Measurements from ENCODE around the gene SLC17A7. TPM values are rescaled to one million over a fixed set of nuclear protein-coding genes. Genes with fewer than 3 reads are reported as not detected.

SLC17A7 gene
- total RNA-seq, 1 donor from 2014 or later, result 1.8 TPM

- no peak for DNase-seq (ENCODE audit: missing footprints)
- no peak for ATAC-seq
- intact Hi-C loops (cut with DNase I), result no loop called here
Measured at GRCh38 chr19:49396738-49397505, 44.4 kb downstream of the SLC17A7 start.

- no peak for DNase-seq (ENCODE audit: missing footprints)
- intact Hi-C loops (cut with DNase I), result no loop called here
- no peak for ATAC-seq
Measured at GRCh38 chr19:49395581-49396407, 45.5 kb downstream of the SLC17A7 start.

- intact Hi-C loops (cut with DNase I), result loop anchor here (2.0 kb wide), 1 partner anchor 153 kb away; no protein-coding TSS in a partner anchor
- ATAC-seq (no peak), DNase-seq (ENCODE audit: missing footprints) (no peak)
Measured at GRCh38 chr19:49393881-49394280, 47.4 kb downstream of the SLC17A7 start.

DNA sequence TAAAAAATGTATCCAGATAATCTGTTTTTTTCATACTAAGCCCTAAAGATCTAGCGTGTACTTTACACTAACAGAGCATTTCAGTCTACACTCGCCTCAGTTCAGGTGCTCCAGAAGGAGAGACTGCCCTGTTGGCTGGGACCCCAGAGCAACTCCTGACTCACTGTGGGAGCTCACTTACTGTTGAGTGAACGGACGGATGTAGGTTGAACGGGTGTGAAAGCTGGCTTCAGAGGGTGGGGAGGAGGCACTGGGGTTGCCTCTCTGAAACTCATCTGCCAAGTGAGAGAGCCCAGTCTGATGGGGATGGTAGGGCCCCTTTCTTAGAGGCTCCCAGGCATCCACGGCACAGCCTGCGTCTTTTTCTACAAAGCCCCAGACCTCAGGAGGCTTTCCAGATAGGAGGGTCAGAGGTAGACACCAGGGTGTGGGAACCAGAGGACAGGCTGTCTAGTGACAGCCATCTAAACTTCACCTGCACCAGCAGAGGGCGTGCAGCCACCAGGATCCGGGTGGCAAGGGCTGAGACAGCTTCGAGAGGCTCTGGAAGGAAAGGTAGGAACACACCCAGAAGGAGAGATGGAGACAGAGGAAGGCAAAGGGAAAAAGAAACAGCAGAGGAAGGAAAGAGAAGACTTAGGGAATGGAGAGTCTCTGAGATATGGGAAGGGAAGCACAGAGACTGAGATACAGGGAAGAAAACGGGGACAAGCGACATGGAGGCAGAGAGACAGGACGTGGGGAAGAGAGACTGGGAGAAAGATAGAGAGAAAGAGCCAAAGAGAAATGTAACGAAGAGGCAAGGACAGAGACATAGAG lies 49.5 kb downstream of the SLC17A7 start:
- peak; percentile 84 for DNase-seq (ENCODE audit: missing footprints)
- ATAC-seq, result peak; percentile 83
- intact Hi-C loops (cut with DNase I), result loop anchor here (1.0 to 2.0 kb wide), 2 partner anchors 52 to 155 kb away; no protein-coding TSS in a partner anchor

DNA sequence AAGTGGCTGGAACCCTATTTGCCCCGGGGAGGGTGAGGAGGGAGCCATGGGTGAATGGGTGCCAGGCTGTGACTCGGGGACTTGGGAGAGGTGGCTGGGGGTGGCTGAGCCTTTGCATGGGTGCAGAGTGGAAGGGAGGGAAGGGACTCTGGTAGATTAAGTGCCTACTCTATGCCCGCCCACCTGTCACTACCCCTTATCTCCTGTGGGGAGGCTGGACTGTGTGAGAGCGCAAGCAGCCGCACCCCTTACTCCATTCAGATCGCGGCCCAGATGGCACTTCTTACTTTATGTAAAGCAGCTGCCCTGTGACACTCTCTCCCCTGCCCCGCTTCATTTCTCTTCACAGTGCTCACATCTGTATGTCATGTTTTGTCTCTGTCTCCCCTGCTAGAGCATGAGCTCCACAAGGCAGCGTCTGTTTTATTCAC lies 50.4 kb downstream of the SLC17A7 start:
- intact Hi-C loops (cut with DNase I), result no loop called here
- DNase-seq (ENCODE audit: missing footprints) (no peak), ATAC-seq (no peak)

- no peak for DNase-seq (ENCODE audit: missing footprints)
- intact Hi-C loops (cut with DNase I), result no loop called here
- no peak for ATAC-seq
Measured at GRCh38 chr19:49390131-49390928, 51.0 kb downstream of the SLC17A7 start.

DNA sequence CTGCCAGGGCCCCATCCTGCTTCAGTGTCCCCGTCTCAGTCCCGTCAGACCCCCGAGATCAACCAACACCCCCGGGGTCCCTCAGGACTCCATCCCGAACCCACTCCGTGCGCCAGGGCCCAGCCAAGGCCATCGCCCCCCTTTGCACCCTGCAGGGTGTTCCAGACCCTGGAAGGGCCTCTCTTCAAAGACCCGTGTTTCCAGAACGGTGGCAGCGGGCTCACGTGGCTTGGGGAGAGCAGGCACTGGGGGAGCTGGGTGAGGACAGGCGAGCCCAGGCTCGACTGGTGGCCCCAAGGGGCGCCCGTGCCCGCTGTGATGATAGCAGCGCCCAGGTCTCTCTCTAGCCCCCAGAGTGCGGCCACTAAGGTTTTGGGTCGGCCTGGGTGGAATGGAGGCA lies 51.9 kb downstream of the SLC17A7 start:
- intact Hi-C loops (cut with DNase I), result no loop called here
- DNase-seq (ENCODE audit: missing footprints), result no peak
- ATAC-seq, result no peak

DNA sequence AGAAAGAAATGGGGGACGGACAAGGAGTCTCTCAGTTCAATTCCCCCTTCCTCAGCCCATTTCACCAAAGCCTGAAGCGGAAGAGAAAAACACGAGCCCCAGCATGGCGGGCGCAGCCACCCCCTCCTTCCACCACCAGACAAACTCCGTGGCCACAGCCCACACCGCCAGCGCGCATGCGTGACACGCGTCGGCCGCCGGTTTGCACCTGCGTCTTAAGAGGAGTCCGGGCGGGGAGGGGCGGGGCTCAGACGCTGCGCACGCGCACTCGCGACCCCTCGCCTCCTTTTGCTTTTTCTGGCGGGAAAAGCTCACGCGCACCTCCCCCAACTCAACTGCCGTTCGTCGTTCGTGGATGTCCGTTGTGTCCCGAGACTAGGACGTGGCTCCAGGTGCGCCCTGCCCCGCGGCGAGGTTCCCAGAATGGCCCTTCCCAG lies 53.4 kb downstream of the SLC17A7 start, which contains the start of gene KASH5:
Gene KASH5, plus strand, starts transcription at position 314 of the 437 bp plus-strand sequence. CDS start 2,635 bp downstream, outside the sequence.
- DNase-seq (ENCODE audit: missing footprints) (peak; percentile 90), ATAC-seq (peak; percentile 74)
- intact Hi-C loops (cut with DNase I), result no loop called here

- ATAC-seq (no peak), DNase-seq (ENCODE audit: missing footprints) (no peak)
Measured at GRCh38 chr19:49383599-49383998, 57.7 kb downstream of the SLC17A7 start.

DNA sequence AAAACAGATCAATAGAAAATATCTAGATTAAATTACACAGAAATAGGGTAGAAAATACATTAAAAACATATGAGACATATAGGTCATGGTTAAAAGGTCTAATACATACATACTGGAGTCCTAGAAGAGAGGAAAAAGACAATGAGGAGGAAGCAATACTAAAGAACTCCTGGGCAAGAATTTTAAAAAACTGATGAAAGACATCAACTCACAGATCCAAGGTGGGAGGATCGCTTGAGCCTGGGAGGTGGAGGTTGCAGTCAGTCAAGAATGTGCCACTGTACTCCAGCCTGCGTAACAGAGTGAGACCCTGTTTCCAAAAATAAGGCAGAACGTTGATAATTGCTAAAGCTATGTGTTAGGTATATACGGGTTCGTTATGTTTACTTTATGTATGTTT lies 58.7 kb downstream of the SLC17A7 start:
- ATAC-seq (no peak), DNase-seq (ENCODE audit: missing footprints) (no peak)
- intact Hi-C loops (cut with DNase I), result no loop called here

More at GRCh38 chr19:49383599-49383998, 57.7 kb downstream of the SLC17A7 start:
- intact Hi-C loops (cut with DNase I), result no loop called here

GRCh38 chr19:49380391-49380790 lies 60.9 kb downstream of the SLC17A7 start:
- DNase-seq (ENCODE audit: missing footprints) (no peak), ATAC-seq (no peak)
- intact Hi-C loops (cut with DNase I), result no loop called here

Other genes with a start within 250 kb of the SLC17A7 start
- gene SLC6A16, start 116.3 kb downstream of the SLC17A7 start, total RNA-seq, result 0.92 TPM
- gene CD37, start 106.1 kb downstream of the SLC17A7 start, total RNA-seq, result 9.1 TPM
- 63.6 TPM for gene TEAD2, start 79.1 kb downstream of the SLC17A7 start, total RNA-seq
- not detected for gene DKKL1, start 77.7 kb downstream of the SLC17A7 start, total RNA-seq
- not detected for gene KASH5, start 53.3 kb downstream of the SLC17A7 start, total RNA-seq
- gene PTH2, start 18.1 kb downstream of the SLC17A7 start, total RNA-seq, result not detected
- not detected for gene GFY, start 16.1 kb downstream of the SLC17A7 start, total RNA-seq
- 32.4 TPM for gene PIH1D1, start 10.3 kb upstream of the SLC17A7 start, total RNA-seq
- gene ALDH16A1, start 11.7 kb upstream of the SLC17A7 start, total RNA-seq, result 12.7 TPM
- gene FLT3LG, start 32.7 kb upstream of the SLC17A7 start, total RNA-seq, result 4.7 TPM
- 1,486 TPM for gene RPL13A, start 46.1 kb upstream of the SLC17A7 start, total RNA-seq
- 1,100 TPM for gene RPS11, start 54.9 kb upstream of the SLC17A7 start, total RNA-seq
- gene FCGRT, start 71.1 kb upstream of the SLC17A7 start, total RNA-seq, result 105 TPM
- 7.4 TPM for gene RCN3, start 86.5 kb upstream of the SLC17A7 start, total RNA-seq
- gene NOSIP, start 139.0 kb upstream of the SLC17A7 start, total RNA-seq, result 49.6 TPM
- gene PRRG2, start 139.8 kb upstream of the SLC17A7 start, total RNA-seq, result 0.76 TPM
- gene PRR12, start 149.7 kb upstream of the SLC17A7 start, total RNA-seq, result 14.5 TPM
- gene RRAS, start 198.6 kb upstream of the SLC17A7 start, total RNA-seq, result 120 TPM
- gene SCAF1, start 200.7 kb upstream of the SLC17A7 start, total RNA-seq, result 42.5 TPM
- gene IRF3, start 224.3 kb upstream of the SLC17A7 start, total RNA-seq, result 36.4 TPM
- 10.6 TPM for gene BCL2L12, start 224.4 kb upstream of the SLC17A7 start, total RNA-seq
- gene PRMT1, start 235.7 kb upstream of the SLC17A7 start, total RNA-seq, result 122 TPM
- 0.84 TPM for gene ADM5, start 248.1 kb upstream of the SLC17A7 start, total RNA-seq
- gene CPT1C, start 249.6 kb upstream of the SLC17A7 start, total RNA-seq, result 2.9 TPM